NCI-H1417 treated with DMSO at 0.1 percent for 48 hours (cell line): Measurements from ENCODE around the gene HTT.

Experiments used
- DNase-seq: peaks from one replicate; lab custom pipeline; 2025; lab: John Stamatoyannopoulos, UW

The HTT gene

GRCh38 chr4:3291969-3292570 is 217.6 kb downstream of the HTT start:
- no peak for DNase-seq

GRCh38 chr4:3292571-3293400 is 218.3 kb downstream of the HTT start, which contains the start of gene RGS12:
Gene RGS12, plus strand, starts transcription at chr4:3293021. Its CDS starts 23,150 bp downstream, at chr4:3316171.
- DNase-seq, result peak; percentile 58
